Erythroblast (primary cell): ENCODE data around the gene EPB41.

Experiments used
- GATA1 ChIP-seq: IDR thresholded peaks from 2 replicates; pipeline ENCODE4 v1.6.1; 2011; ENCODE audit warnings: low read depth, mild to moderate bottlenecking, control low read depth, low read length, moderate library complexity
- POLR2A ChIP-seq: IDR thresholded peaks from 2 replicates; pipeline ENCODE4 v1.6.1; 2011; ENCODE audit warnings: mild to moderate bottlenecking, low read length

- no peak for TF ChIP-seq POLR2A
- TF ChIP-seq GATA1: no peak
These were observed 207.7 kb downstream of the EPB41 start for GRCh38 chr1:29121936-29122681.
